Measurements from ENCODE around the gene LACRT.

The LACRT gene

GRCh38 chr12:54593135-54593534 is 41.6 kb downstream of the LACRT start:
- Histone ChIP-seq H3K27ac (ENCODE audit: insufficient read depth in 1 of 2, low read depth in 1 of 2, low read length in 2 of 2, poor library complexity in 1 of 2, severe bottlenecking in 2 of 2) (no peak overlapping the region), H3K9me3 (ENCODE audit: control extremely low read depth in 1 of 5, control insufficient read depth in 4 of 5, insufficient read depth in 2 of 5, low read depth in 1 of 5, low read length in 4 of 5) (no peaks in the 10 kb centered on the region), H3K4me3 (ENCODE audit: control insufficient read depth in 1 of 7, extremely low read depth in 1 of 7, insufficient read depth in 4 of 7, low read depth in 2 of 7, low read length in 6 of 7) (no peak overlapping the region), H3K36me3 (ENCODE audit: control insufficient read depth in 4 of 4, insufficient read depth in 4 of 4, low read length in 3 of 4) (no peaks in the 10 kb centered on the region), H3K27me3 (replicated peaks in 2 of 5; ENCODE audit: control insufficient read depth in 4 of 5, insufficient read depth in 5 of 5, low read length in 4 of 5) (peaks cover 0 to 28% (median 23%) of the 10 kb centered on the region in 5 experiments), H3K4me1 (ENCODE audit: control extremely low read depth in 1 of 4, control insufficient read depth in 4 of 4, insufficient read depth in 4 of 4, low read length in 3 of 4) (peaks cover 0 to 7% (median 5%) of the 10 kb centered on the region in 4 experiments)
- ChIA-PET CTCF (interaction anchor here (0.8 to 2.6 kb wide), 7 partner anchors 9 to 68 kb away, joined by 3 to 17 read pairs (median 7); no protein-coding TSS in a partner anchor), POLR2A (interaction anchor here (0.6 kb wide), 2 partner anchors 32 to 482 kb away, joined by 3 read pairs; no protein-coding TSS in a partner anchor)
- DNase-seq = peak in 2 of 3 donors; percentile 28 to 42
- 50% methylated on average over 1 of the region's 4 CpGs for WGBS (ENCODE audit: insufficient coverage)

GRCh38 chr12:54592316-54592715 is 42.4 kb downstream of the LACRT start:
- H3K36me3 ChIP-seq (ENCODE audit: control insufficient read depth in 4 of 4, insufficient read depth in 4 of 4, low read length in 3 of 4) = no peaks in the 10 kb centered on the region
- 100% methylated on average over 2 of the region's 2 CpGs for WGBS (ENCODE audit: insufficient coverage)
- peaks cover 0 to 12% (median 6%) of the 10 kb centered on the region in 4 experiments for H3K4me1 ChIP-seq (ENCODE audit: control extremely low read depth in 1 of 4, control insufficient read depth in 4 of 4, insufficient read depth in 4 of 4, low read length in 3 of 4)
- DNase-seq = no peak
- peaks cover 0 to 36% (median 31%) of the 10 kb centered on the region in 5 experiments for H3K27me3 ChIP-seq (replicated peaks in 2 of 5; ENCODE audit: control insufficient read depth in 4 of 5, insufficient read depth in 5 of 5, low read length in 4 of 5)
- no peak overlapping the region for H3K27ac ChIP-seq (ENCODE audit: insufficient read depth in 1 of 2, low read depth in 1 of 2, low read length in 2 of 2, poor library complexity in 1 of 2, severe bottlenecking in 2 of 2)
- no peaks in the 10 kb centered on the region for H3K9me3 ChIP-seq (ENCODE audit: control extremely low read depth in 1 of 5, control insufficient read depth in 4 of 5, insufficient read depth in 2 of 5, low read depth in 1 of 5, low read length in 4 of 5)
- ChIA-PET CTCF (interaction anchor here (0.8 to 2.6 kb wide), 8 partner anchors 10 to 480 kb away, joined by 3 to 17 read pairs (median 4); no protein-coding TSS in a partner anchor), POLR2A (no interaction called here)
- no peak overlapping the region for H3K4me3 ChIP-seq (ENCODE audit: control insufficient read depth in 1 of 7, extremely low read depth in 1 of 7, insufficient read depth in 4 of 7, low read depth in 2 of 7, low read length in 6 of 7)

- no peak overlapping the region for H3K27ac ChIP-seq (ENCODE audit: insufficient read depth in 1 of 2, low read depth in 1 of 2, low read length in 2 of 2, poor library complexity in 1 of 2, severe bottlenecking in 2 of 2)
- H3K9me3 ChIP-seq (ENCODE audit: control extremely low read depth in 1 of 5, control insufficient read depth in 4 of 5, insufficient read depth in 2 of 5, low read depth in 1 of 5, low read length in 4 of 5) = no peaks in the 10 kb centered on the region
- DNase-seq = no peak
- peaks cover 0 to 41% (median 35%) of the 10 kb centered on the region in 5 experiments for H3K27me3 ChIP-seq (replicated peaks in 2 of 5; ENCODE audit: control insufficient read depth in 4 of 5, insufficient read depth in 5 of 5, low read length in 4 of 5)
- WGBS (ENCODE audit: insufficient coverage) = 89% methylated on average over 5 of the region's 7 CpGs
- ChIA-PET POLR2A (no interaction called here), CTCF (interaction anchor here (2.8 kb wide), 1 partner anchor 11 kb away, joined by 13 read pairs; no protein-coding TSS in a partner anchor)
- H3K4me3 ChIP-seq (ENCODE audit: control insufficient read depth in 1 of 7, extremely low read depth in 1 of 7, insufficient read depth in 4 of 7, low read depth in 2 of 7, low read length in 6 of 7) = no peak overlapping the region
- H3K4me1 ChIP-seq (ENCODE audit: control extremely low read depth in 1 of 4, control insufficient read depth in 4 of 4, insufficient read depth in 4 of 4, low read length in 3 of 4) = peaks cover 0 to 12% (median 6%) of the 10 kb centered on the region in 4 experiments
- no peaks in the 10 kb centered on the region for H3K36me3 ChIP-seq (ENCODE audit: control insufficient read depth in 4 of 4, insufficient read depth in 4 of 4, low read length in 3 of 4)
Measured at GRCh38 chr12:54590978-54591591, 43.6 kb downstream of the LACRT start.

- H3K27me3 ChIP-seq (replicated peaks in 2 of 5; ENCODE audit: control insufficient read depth in 4 of 5, insufficient read depth in 5 of 5, low read length in 4 of 5) = peaks cover 0 to 44% (median 40%) of the 10 kb centered on the region in 5 experiments
- CTCF ChIA-PET = interaction anchor here (1.1 to 2.8 kb wide), 2 partner anchors 10 to 16 kb away, joined by 3 to 13 read pairs; no protein-coding TSS in a partner anchor
Measured at GRCh38 chr12:54589964-54590363, 44.7 kb downstream of the LACRT start.

GRCh38 chr12:54588890-54589267 is 45.8 kb downstream of the LACRT start:
- no peaks in the 10 kb centered on the region for H3K9me3 ChIP-seq (ENCODE audit: control extremely low read depth in 1 of 5, control insufficient read depth in 4 of 5, insufficient read depth in 2 of 5, low read depth in 1 of 5, low read length in 4 of 5)
- H3K27ac ChIP-seq (ENCODE audit: insufficient read depth in 1 of 2, low read depth in 1 of 2, low read length in 2 of 2, poor library complexity in 1 of 2, severe bottlenecking in 2 of 2) = no peak overlapping the region
- DNase-seq = no peak
- peak overlapping the region in 5 of 7 experiments; percentile 29 to 72 (median 38) for H3K4me3 ChIP-seq (ENCODE audit: control insufficient read depth in 1 of 7, extremely low read depth in 1 of 7, insufficient read depth in 4 of 7, low read depth in 2 of 7, low read length in 6 of 7)
- peaks cover 0 to 51% (median 40%) of the 10 kb centered on the region in 5 experiments for H3K27me3 ChIP-seq (replicated peaks in 2 of 5; ENCODE audit: control insufficient read depth in 4 of 5, insufficient read depth in 5 of 5, low read length in 4 of 5)
- H3K36me3 ChIP-seq (ENCODE audit: control insufficient read depth in 4 of 4, insufficient read depth in 4 of 4, low read length in 3 of 4) = no peaks in the 10 kb centered on the region
- WGBS (ENCODE audit: insufficient coverage) = 25% methylated on average over 12 of the region's 13 CpGs
- ChIA-PET POLR2A (no interaction called here), CTCF (interaction anchor here (1.1 to 2.9 kb wide), 4 partner anchors 8 to 17 kb away, joined by 3 to 13 read pairs (median 7); no protein-coding TSS in a partner anchor)
- H3K4me1 ChIP-seq (ENCODE audit: control extremely low read depth in 1 of 4, control insufficient read depth in 4 of 4, insufficient read depth in 4 of 4, low read length in 3 of 4) = peaks cover 0 to 12% (median 6%) of the 10 kb centered on the region in 4 experiments

More at GRCh38 chr12:54589964-54590363, 44.7 kb downstream of the LACRT start:
- DNase-seq = no peak
- Histone ChIP-seq H3K9me3 (ENCODE audit: control extremely low read depth in 1 of 5, control insufficient read depth in 4 of 5, insufficient read depth in 2 of 5, low read depth in 1 of 5, low read length in 4 of 5) (no peaks in the 10 kb centered on the region), H3K4me1 (ENCODE audit: control extremely low read depth in 1 of 4, control insufficient read depth in 4 of 4, insufficient read depth in 4 of 4, low read length in 3 of 4) (peaks cover 0 to 12% (median 6%) of the 10 kb centered on the region in 4 experiments), H3K4me3 (ENCODE audit: control insufficient read depth in 1 of 7, extremely low read depth in 1 of 7, insufficient read depth in 4 of 7, low read depth in 2 of 7, low read length in 6 of 7) (no peak overlapping the region), H3K36me3 (ENCODE audit: control insufficient read depth in 4 of 4, insufficient read depth in 4 of 4, low read length in 3 of 4) (no peaks in the 10 kb centered on the region), H3K27ac (ENCODE audit: insufficient read depth in 1 of 2, low read depth in 1 of 2, low read length in 2 of 2, poor library complexity in 1 of 2, severe bottlenecking in 2 of 2) (no peak overlapping the region)
- POLR2A ChIA-PET = no interaction called here
- WGBS (ENCODE audit: insufficient coverage) = 94% methylated on average over 5 of the region's 5 CpGs

GRCh38 chr12:54588110-54588889 is 46.4 kb downstream of the LACRT start, which contains the start of gene PPP1R1A:
PPP1R1A (minus strand) TSS chr12:54588659; CDS start chr12:54588488, 171 bp downstream.
- no peak for DNase-seq
- WGBS (ENCODE audit: insufficient coverage) = 1% methylated on average over 42 of the region's 77 CpGs
- peaks cover 0 to 51% (median 43%) of the 10 kb centered on the region in 5 experiments for H3K27me3 ChIP-seq (replicated peaks in 2 of 5; ENCODE audit: control insufficient read depth in 4 of 5, insufficient read depth in 5 of 5, low read length in 4 of 5)
- CTCF ChIA-PET = interaction anchor here (1.3 to 2.9 kb wide), 4 partner anchors 8 to 70 kb away, joined by 3 to 13 read pairs (median 9); no protein-coding TSS in a partner anchor
- peak within 1 kb of the TSS; percentile 5 to 72 (median 41) for H3K4me3 ChIP-seq (ENCODE audit: control insufficient read depth in 1 of 7, extremely low read depth in 1 of 7, insufficient read depth in 4 of 7, low read depth in 2 of 7, low read length in 6 of 7)
- H3K4me1 ChIP-seq (ENCODE audit: control extremely low read depth in 1 of 4, control insufficient read depth in 4 of 4, insufficient read depth in 4 of 4, low read length in 3 of 4) = peaks cover 0 to 12% (median 6%) of the 10 kb centered on the region in 4 experiments
- H3K27ac ChIP-seq (ENCODE audit: insufficient read depth in 1 of 2, low read depth in 1 of 2, low read length in 2 of 2, poor library complexity in 1 of 2, severe bottlenecking in 2 of 2) = no peak within 1 kb of the TSS
- no peaks in the 10 kb centered on the region for H3K36me3 ChIP-seq (ENCODE audit: control insufficient read depth in 4 of 4, insufficient read depth in 4 of 4, low read length in 3 of 4)
- no peaks in the 10 kb centered on the region for H3K9me3 ChIP-seq (ENCODE audit: control extremely low read depth in 1 of 5, control insufficient read depth in 4 of 5, insufficient read depth in 2 of 5, low read depth in 1 of 5, low read length in 4 of 5)
- POLR2A ChIA-PET = no interaction called here
